HG02884 (cell line): ENCODE measurements around the gene BDH1.

Experiments used
- ATAC-seq: cut with Tn5 transposase; IDR thresholded peaks from one replicate; pipeline ENCODE4 v1.9.1; 2021; ENCODE audit warnings: mild to moderate bottlenecking, moderate library complexity; ENCODE audit not compliant: unreplicated experiment

The BDH1 gene

DNA sequence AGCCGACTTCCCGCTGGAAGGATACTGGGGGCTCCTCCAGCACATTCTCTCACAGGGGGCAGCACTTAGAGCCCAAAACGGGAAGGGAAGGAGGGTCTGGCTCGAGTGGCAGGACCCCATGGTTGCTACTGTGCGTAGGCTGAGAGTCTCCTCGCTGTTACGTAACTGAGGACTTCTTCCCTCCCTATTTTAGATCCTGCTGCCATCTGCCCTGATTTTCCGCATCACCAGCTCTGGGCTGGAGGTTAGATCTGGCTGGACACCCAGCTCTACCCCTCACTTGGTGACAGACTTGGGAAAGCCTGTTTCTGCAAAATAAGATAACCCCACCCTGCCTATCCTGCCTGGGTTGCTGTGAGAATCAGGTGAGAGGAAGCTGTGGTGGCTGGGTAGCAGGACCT lies 47.7 kb downstream of the BDH1 start:
- ATAC-seq = no peak

DNA sequence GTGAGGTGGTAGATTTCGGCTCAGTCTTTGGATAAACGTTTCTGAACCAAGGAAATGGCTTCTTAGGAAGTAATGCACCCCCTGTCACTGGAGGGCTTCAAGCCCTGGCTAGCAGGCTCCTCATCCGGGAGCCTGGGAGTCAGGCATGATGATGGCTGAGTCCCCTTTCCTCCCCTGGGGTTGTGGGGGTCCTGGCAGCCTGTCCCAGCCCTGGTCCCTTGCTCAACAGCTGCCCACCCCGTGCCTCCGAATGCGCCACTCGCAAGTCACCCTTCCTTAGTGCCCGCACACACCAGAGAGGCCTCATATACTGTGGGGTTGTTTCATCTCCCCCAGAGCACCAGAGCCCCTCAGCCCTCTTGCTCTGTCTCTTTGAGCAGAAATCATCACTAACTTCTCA lies 48.2 kb downstream of the BDH1 start:
- no peak for ATAC-seq

DNA sequence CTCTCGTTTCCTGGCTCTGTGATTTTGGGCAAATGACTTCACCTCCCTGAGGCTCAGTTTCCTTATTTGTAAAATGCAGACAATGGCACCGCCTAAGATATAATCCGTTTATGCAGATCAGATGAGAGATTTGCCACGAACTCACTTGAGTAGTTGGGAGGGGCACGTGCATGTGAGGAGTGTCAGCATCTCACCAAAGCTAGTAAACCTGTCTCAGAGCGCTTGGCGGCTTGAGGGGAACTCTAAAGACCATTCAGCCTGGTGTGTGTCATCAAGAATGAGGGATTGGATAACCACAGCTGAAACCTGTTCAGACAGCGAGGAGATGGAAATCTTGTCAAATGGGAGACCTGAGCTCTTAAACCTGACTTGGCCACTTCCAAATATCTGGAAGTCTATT lies 48.7 kb downstream of the BDH1 start:
- ATAC-seq = no peak

DNA sequence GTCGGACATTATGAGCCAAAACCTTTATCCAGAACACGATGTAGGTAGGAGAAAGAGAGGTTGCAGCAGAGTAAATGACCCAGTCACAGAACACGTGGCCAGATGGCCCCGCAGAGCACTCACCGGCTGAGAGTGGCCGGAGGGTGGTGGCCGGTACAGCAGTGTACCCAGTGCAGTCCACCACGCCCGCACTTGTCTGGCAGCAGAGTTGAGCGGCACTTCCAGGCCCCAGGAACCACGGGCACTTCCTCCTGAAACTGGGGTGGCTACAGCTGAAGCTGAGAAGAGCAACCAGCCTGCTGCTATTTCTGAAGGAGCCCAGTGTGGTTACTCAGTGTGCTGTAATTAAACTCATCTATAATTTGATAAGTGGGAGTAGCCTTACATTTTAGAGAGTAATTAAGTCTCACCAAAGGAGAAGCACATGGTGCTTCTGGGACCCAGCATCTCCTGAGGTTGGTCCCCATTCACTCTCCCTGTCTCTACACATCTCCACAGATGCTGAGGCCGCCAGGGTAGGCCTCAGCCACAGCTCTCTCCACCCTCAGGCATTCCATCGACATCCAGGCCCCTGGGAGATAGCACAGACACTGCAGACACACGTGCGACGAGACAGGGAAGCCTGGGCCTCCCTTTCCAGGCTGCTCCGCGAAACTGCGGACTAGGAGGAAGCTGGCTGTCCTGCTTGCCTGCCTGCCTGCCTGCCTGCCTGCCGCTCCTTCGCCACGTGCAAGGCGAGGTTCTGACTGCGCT lies 49.8 kb downstream of the BDH1 start:
- ATAC-seq = no peak

DNA sequence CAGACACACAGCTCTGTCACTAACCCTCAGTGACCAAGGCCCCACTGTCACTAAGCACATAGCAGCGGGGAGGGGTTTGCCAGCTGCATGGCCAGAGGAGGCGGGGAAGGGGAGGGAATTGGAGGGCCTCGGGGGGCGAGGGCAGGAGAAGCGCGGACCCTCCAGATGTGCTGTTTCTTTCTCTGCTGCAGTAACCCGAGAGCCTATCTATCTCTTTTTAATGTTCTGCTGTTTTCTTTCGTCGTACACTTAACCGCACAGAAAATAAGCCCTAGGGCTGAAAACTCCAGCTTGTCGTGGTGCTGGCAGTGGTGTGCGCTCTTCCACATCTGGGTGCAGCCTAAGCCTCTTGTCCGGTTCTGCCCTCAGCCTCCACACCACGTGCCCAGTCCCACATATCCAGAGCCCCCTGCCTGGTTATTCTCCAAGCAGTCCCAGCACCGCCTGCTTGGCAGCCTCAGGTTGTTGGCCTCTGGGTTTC lies 51.1 kb downstream of the BDH1 start:
- no peak for ATAC-seq

DNA sequence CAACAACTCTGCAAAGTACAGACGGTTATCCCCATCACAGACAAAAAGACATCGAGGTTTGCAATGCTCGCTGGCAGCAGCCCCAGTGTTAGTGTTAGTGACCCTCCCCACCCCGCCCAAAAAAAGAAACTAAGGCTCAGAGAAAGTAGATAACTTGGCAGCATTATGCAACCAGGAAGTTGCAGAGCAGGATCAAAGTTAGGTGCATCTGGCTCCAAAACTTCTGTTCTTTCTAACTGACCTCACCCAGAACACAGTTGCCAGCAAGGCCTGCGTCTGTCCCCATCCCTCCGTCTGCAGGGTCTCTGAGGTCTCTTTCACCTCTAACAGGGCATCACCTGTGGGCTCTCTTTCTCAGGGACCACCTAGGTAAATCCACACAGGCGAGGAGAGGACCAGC lies 51.5 kb downstream of the BDH1 start:
- ATAC-seq = no peak

DNA sequence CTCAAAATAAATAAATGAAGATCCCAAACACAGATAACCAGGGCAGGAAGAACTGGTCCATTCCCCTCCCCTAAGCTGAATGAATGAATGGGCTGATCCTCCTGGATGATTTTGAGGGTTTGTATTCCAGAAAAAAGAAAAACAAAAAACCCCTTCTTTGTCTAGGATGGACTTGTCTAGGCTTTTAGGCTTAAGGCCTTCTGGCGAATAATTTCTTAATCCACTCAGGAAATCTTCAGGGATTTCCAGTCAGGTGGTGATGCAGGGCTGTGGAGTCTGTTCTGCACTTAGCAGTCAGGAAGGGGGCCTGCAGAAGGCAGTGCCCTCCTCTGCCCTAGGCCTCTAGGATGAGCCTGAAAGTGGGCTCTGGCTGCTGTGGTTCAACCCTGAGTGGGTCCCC lies 52.1 kb downstream of the BDH1 start:
- no peak for ATAC-seq

DNA sequence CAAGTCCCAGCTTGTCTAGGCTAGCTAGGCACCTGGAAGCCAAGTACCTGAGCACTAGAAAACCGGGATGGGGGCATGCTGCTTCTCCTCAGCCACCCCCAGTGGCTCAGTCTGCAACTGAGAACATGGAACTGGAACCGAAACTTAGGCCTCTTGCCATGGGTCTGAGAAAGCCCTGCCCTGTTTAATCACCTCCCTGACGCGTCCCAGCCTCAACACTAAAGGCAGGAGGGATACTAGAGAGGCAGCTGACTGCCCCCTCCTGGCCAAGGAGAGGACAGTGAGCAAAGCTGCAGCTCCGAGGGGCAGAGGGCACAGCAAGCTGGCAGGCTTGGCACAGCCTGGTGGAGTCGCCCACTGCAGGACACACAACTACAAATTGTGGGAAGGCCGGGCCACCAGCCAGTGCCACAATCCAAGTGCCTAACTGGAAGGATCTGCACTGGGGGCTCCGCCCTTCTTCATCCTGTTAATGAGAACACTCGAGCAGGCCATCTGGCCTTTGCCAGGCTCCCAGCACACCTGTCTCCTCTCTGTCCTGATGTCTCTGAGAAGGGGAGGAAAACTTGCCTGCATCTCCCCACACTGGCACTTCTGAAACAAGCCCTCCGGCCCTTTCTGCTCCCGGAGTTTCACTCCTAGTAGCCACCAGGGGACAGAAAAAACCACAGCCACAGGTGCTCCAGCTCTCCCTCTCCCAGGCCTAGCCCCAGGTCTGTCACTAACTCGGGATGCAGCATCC lies 53.7 kb downstream of the BDH1 start:
- no peak for ATAC-seq

DNA sequence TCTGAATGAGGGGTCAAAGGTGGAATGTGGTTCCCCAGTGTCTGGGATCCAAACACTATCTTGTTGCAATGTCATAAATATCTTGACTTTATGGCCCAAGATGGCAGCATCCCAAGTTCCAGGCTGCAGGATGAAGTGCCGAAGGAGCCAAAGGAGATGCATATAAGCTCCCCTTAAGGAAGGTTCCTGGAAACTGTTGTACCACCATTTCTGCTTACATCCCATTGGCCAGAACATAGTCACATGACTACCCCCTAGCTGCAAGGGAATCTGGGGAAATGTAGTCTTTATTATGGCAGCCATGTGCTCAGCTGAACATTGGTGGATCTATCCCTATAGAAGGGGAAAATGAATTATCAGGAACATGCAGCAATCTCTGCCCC lies 54.3 kb downstream of the BDH1 start:
- ATAC-seq = no peak

DNA sequence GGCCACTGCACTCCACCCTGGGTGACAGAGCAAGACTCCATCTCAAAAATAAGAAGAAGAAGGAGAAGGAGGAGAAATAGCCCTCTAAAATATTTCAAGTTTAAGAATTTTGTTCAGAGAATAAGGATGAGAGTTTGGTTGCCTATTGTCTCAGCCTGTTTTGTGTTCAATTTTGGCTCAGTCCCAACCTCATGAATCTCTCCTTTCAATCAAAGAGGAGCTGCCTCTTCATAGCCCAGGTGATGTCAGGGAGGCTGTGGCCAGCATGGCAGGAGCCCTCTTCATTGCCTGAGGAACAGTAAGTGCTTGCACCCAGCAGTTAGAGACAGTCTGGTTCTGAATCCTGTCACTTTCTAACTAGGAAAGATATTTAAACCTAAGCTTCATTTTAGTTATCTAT lies 55.0 kb downstream of the BDH1 start:
- no peak for ATAC-seq

DNA sequence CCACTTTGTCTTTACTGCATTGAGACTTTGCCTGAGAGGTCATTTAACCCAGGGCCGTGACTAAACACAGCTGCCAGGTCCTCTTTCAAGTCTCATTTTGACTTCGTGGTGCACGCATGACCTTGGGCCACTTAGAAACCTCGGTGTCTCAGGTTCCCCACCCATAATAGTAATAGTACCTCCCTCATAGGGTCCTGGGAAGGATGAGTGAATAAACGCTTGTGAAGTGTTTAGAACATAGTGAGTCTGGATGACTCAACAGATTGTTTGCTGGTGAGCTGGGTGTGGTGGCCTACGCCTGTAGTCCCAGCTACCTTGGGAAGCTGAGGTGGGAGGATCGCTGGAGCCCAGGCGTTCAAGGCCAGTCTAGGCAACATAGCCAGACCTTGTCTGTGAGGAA lies 56.3 kb downstream of the BDH1 start:
- ATAC-seq = no peak

DNA sequence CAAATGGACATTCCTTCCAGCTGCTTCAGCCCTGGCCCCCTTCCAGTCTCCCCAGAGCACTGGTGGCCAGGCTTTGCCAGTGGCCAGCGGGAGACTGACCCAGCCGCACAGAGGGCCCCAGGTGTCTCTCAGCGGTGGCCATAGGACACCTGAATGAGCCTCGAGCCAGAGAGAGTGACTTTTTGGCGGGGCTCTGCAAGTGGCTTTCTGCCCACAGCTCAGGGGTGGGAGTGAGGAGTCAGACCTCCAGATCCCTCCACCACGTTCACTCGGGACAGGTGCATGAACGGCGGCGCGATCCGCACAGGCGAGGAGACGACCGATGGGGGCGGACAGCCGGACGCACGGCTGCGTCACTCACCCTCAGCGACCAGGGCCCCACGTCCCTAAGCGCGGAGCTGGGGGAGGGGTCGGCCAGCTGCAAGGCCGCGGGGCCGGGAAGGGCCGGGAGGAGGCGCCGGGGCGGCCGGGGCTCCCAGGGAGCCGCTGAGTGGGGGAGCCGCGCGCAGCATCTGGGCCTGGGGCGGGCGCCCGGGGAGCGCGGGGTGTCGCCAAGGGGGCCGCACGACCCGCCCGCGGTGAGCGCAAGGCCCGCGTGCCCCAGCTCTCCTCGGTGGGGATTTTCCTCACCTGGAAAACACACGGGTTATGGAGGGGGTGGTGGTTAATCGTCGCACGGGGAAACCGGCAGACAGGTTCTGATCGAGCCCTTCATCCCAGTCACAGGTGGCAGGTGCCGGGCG lies 57.1 kb downstream of the BDH1 start:
- no peak for ATAC-seq

DNA sequence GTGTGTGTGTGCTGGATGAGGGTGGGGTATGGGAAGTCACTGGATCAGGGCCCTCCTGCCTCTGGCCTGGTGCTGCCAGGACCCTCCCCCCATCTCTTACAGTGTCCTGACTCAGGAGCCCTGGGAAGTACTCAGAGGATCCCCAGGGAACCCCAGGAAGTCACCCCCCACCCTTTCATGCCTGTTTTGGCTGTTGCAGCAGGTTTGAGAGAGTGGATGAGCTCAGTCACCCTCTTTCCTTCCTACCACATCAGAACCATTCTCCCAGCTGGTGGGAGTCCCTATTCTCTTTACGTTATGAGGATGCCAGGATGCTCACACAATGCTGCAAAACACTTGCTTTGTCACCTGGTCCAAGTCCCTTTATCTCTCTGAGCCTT lies 59.0 kb downstream of the BDH1 start:
- no peak for ATAC-seq

DNA sequence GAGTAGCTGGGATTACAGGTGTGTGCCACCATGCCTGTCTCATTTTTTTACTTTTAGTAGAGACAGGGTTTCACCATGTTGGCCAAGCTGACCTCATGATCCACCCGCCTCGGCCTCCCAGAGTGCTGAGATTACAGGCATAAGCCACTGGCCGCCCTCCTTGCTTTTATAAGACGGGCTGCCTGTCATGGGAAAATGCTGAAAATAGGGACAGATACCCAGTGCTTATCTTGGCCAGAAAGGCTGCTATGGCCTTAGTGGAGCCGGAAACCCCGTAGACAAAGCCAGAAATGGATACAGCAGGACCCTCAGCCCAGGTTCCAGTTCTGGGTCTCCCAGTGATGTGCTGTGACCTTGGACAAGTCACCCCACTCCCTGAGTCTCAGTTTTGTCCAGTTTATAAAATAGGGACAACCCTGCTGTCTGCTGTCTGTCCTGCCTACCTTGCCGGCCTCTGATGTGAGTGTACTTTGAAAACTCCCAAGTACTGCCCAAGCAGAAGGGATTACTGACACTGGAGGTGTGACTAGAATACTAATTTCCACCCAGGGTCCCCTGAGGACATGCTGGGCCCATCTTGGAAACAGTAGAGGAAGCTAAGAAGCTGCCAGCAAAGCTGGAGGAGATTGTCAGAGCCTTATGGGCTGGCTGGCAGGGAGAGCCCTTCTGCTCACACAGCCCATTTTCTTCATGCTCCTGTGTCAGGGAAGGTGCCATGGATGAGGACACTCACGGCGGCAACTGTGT lies 59.6 kb downstream of the BDH1 start:
- ATAC-seq = no peak

DNA sequence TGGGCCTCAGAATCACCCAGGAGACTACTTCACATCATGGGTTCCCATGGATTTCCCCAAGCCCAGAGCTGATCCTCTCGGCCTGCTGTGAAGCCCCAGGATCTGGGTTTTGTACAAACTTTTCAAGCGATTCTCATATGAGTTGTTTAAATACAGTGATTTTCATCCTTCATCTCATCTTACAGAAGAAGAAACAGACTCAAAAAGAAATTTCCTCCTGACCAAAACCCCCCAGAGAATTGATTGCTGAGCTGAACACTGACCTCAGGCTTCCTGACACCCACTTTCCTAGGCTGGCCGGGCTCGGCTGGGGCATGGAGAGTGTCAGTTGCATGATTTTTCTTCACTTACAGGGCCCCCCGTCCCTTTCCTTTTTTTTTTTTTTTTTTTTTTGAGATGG lies 60.3 kb downstream of the BDH1 start:
- ATAC-seq = no peak

DNA sequence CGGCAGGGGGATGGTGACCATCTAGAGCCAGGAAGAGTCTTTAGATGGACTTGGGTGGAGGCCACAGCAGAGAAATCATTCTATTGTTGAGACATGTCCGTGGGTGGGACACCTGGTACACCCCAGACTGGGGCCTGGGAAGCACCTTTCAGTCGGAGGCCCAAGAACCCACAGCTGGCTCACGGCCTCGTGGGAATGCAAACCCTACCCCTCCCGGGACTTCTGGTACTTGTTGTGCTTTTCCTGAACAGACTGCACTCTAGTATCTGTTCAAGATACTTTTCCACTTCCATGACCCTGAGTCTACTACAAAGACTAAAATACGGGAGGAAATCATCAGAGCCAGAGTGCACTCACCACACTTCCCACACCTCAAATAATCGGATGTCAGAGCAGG lies 60.7 kb downstream of the BDH1 start:
- ATAC-seq = no peak

DNA sequence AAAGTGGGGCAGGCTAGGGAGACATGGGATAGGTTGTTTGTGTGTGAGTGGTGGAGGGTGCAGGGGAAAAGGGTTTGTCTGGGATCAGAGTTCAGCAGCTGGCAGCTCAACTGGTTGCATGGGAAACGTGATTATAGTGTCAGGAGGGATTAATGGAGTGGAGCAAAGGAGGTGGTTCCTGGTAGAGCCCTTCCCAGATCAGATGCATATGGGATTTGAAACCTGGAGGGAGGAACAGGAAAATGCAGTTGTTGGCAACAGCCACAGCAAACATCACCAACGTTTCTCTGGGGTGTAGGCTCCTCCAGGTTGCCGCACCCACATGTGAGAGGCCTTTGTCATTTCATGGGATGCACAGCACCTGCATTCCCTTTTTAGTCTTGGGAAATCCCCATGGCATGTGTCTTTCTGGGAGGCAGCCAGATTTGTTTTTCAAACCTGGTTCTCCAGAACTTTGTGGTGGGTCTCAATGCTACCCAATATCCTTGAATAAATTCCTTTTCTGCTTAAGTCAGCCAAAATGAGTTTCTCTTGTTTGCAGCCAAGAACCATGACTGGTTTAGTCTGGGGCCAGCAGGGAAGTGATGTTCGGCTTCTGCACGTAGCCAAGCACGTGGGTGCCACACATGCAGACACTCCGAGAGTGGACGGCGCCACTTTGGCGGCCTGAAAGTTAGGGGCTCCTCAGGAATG lies 61.3 kb downstream of the BDH1 start:
- ATAC-seq = no peak

DNA sequence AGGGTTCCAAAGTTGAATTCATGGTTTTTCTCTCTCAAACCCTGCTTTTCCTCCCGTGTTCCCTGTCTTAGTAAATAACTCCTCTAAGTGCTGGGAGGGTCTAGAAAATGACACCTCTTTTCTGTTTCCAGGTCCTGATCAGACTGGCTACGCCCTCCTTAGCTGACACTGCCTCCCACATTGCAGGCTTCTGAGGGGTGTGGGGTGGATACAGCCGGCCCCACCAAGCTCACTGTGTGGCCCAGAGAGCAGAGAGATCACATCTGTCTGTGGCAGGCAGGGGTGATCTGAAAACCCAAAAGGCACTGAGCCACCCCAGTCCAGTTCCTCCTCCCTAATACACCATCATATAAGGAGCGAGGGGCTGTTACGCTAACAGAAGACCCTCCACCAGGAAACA lies 62.7 kb downstream of the BDH1 start:
- ATAC-seq = no peak

DNA sequence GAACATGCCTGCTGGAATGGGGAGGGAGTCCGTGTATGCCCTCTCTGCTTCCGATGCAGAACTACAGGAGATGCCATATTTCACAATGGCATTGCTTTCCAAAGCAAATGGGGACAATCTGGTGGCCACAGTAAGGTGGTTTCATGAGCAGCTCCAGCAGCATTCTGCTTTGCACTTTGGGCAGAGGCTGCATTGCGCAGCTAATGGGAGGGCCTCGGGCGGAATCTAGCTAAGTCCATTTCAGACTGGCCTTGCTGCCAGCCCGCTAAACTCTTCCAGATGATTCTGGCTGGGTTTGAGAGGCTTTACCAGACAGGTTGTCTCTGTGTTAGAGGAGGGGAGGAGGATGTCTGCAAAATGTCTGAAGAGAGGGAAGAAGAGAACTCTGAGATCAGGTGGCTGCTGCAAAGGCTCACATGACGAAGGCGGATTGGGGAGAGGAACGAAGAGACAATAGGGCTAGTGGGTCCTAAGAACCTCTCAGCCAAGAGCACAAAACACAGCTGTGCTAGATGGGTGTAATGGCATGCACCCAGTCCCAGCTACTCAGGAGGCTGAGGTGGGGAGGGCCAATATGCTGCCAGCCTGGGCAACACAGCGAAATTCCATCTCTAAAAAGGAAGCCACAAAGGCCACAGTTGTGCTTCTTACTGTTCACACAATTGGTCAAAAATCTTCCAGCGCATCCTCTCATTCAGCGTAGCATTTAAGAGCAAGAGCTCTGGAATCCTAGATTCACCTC lies 63.7 kb downstream of the BDH1 start:
- ATAC-seq = no peak

DNA sequence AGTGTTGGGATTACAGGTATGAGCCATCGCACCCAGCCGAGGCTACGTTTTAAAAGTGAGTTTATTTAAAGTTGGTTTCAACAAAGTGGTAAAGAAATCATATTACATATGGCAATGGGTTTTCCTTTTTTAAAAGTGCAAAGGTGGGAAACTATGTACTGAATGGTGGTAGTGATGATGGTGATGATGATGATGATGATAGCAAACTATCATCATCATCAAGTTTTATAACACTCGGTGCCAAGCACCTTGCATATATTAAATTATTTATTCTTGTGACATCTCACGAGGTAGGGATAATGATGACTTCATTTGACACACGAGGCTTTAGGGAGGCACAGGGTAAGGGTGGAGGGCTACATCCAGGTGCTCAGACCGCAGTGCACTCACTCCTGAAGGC lies 64.3 kb downstream of the BDH1 start:
- ATAC-seq = no peak
